Superior temporal gyrus (tissue), 1 donor: ENCODE results near the gene BLVRB.
"Not testable (repeated sequence)": the region's sequence is repeated elsewhere in the genome, so short reads cannot be mapped to it uniquely, and the experiment has no call there.

Experiments
- DNase-seq: peaks from one replicate; pipeline ENCODE4 v3.0.0-alpha.2; 2016; ENCODE audit errors: extremely low spot score

Gene BLVRB

GRCh38 chr19:40422748-40423566 is 42.6 kb downstream of the BLVRB start:
- no peak for DNase-seq

GRCh38 chr19:40421993-40422747 is 43.4 kb downstream of the BLVRB start:
- DNase-seq = no peak

DNA sequence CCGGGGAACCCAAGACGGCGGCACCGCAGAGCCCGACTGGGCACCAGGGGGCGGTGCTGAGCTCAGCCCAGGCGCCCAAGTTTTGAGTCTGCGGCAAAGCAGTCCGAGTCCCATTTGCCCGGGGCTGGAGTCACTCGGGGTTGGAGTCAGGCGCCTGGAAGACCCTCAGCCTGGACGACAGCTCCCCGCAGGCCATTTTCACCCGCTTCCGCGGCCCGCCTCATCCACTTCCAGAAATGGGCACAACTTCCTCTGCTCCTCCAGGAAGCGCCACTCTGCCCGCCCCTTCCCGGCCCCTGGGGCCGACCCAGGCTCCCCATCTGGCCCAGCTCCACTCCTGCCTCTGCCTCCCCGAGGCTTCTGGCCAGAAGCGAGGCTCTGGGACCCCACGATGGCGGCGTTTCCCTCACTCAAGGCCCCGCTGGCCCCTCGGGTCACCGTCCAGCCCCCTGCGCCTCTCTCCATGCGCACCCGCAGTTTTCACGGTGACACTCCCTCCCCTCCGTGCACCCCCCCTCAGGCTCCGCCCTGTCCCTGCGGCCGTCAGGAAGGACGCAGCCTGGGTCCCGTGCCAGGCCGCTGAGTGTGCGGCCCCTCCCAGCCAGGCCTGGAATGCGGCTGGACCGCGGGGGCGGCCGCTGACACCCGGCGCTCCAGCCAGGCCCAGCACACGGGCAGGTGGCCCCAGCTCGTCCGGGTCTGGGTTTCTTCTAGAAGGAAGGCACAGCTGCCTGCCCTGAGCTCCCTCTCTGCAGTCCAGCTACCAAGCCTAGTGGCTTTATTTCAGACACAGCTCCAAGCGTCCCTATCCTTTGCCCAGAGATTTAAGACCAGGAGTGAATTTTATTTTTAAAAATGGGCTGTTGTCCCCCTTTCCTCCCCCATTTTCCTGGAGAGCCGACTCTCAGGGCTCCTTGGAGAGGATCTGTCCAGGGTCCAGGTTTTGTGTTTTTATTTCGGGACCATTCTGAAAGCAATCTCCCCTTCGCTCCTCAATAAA is 44.5 kb downstream of the BLVRB start:
- peak; percentile 85 for DNase-seq

GRCh38 chr19:40420451-40420765 is 45.1 kb downstream of the BLVRB start:
- DNase-seq = no peak

DNA sequence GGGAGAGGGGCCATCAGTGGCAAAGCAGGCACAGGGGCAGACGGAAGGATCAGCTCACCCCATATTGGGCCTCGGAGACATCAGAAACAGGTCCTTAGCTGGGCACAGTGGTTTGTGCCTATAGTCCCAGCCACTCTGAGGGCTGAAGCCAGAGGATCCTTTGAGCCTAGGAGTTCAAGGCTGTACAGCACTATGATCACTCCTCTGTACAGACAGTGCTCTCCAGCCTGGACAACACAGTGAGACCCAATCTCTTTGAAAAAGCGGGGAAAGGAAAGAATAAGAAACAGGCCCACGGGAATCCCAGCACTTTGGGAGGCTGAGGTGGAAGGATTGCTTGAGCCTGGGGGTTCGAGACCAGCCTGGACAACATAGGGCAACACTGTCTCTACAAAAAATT is 45.8 kb downstream of the BLVRB start:
- no peak for DNase-seq

GRCh38 chr19:40419066-40419612 is 46.4 kb downstream of the BLVRB start:
- DNase-seq = no peak

DNA sequence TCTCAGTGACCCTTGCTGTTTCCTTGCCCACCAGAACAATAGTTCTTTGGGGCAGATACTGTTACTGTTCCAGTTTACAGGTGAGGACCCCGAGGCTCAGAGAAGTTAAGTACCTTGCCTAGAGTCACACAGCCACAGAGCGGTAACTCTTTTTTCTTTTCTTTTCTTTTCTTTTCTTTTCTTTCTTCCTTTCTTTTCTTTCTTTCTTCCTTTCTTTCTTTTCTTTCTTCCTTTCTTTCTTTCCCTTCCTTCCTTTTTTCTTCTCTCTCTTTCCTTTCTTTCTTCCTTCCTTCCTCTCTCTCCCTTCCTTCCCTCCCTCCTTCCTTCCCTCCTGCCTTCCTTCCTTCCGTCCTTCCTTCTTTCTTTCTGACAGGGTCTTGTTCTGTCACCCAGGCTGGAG is 47.5 kb downstream of the BLVRB start:
- DNase-seq = no peak

GRCh38 chr19:40417643-40417981 is 47.9 kb downstream of the BLVRB start:
- no peak for DNase-seq

DNA sequence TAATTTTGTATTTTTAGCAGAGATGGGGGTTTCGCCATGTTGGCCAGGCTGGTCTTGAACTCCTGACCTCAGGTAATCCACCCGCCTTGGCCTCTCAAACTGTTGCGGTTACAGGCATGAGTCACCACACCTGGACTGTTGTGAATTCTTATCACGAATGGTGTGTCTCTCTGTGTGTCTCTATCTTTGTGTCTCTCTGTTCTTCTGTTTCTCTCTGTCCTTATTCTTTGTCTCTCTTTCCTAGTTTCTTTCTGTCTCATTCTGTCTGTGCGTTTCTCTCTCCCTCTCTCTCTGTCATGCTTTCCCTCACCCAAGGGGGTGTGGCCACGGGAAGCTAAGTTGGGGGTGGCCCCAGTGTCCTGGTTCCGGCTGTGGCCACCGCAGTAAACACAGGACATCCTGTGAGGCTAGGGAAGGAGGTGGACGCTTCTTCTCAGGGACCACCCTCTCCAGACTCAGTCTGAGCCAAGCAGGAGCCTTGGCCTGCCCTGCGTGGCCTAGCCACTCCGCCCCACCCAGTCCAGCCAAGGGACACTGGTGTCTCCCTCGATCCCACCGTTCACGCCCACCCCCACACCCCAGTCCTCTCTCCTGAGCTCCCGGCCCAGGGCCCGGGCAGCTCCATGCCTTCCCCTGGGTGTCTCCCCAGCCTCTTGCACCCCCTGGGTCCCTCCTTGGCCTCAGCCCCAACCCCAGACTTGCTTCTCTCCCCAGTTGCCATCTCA is 48.5 kb downstream of the BLVRB start:
- DNase-seq = no peak

DNA sequence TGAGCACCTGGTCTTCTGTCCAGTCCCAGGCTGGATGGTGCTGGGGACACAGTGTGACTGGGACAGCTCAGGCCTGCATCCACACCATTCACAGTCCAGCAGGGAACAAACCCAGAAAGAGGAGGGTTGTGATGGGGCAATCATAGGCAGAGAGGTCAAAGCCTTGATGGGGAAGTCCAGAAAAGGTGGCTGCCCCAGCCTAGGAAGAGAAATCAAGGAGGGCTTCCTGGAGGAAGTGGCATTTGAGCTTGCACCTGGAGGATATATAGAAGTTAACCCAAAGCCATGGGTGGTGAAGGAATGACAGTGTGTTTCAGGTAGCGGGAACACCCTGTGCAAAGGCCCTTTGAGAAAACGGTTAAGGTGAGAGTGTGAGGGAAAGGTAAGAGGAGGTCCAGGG is 49.8 kb downstream of the BLVRB start:
- no peak for DNase-seq

GRCh38 chr19:40414542-40415535 is 50.7 kb downstream of the BLVRB start:
- no peak for DNase-seq

- no peak for DNase-seq
Observed at GRCh38 chr19:40413291-40413845, 52.2 kb downstream of the BLVRB start, which contains the start of gene PRX. PRX (minus strand) TSS chr19:40413378; CDS start chr19:40407932, 5,446 bp downstream.

GRCh38 chr19:40412866-40413265 is 52.7 kb downstream of the BLVRB start:
- no peak for DNase-seq

- DNase-seq = no peak
Observed at GRCh38 chr19:40411958-40412499, 53.5 kb downstream of the BLVRB start.

GRCh38 chr19:40411125-40411842 is 54.3 kb downstream of the BLVRB start:
- DNase-seq = no peak

GRCh38 chr19:40410030-40410389 is 55.5 kb downstream of the BLVRB start:
- DNase-seq = no peak

- not testable (repeated sequence) for DNase-seq
Observed at GRCh38 chr19:40408598-40408925, 57.0 kb downstream of the BLVRB start.

DNA sequence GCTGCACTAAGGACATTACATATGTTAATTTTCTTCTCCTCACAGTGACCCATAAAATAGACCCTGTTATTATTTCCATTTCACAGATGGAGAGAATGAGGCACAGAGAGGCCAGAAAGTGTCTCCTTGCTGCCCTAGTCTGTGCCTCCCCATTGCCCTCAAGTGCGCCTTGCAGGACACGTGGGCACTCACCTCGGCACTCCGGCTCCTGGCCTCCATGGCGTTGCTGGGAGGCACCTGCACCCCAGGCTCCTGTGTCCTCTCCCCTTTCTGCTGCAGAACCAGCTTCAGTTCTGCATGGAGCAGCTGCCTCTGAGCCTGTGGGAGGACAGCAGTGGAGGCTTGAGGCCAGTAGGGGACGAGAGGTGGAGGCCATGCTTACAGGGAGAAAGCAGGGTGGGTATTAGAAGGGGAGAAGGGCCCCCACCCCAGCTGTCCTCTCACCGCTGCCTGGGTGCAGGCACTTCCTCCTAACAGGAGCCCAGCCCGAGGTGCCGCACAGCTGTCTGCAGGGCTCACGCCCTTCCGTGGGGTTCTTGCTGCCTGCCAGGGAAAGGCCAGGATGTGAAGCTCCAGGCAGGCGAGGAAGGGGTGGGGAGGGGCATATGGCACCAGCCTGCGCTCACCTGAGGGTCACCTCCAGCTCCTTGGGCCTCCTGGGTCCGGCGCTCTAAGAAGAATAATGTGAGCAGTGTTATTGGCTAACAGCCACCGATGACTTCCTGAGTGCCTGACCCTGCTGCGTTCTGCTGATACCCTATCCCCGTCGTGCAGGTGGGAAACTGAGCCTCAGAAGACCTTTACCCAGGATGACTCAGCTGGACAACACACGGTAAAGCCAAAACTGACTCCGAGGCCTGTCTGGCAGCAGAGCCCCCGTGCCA is 57.6 kb downstream of the BLVRB start:
- no peak for DNase-seq
